Stimulated activated CD8-positive, alpha-beta memory T cell treated with anti-CD3 and anti-CD28 coated beads, Interleukin-12 subunit alpha, Interleukin-12 subunit beta, amount 100 ng/mL, for 1 hour (primary cell): ENCODE results near the gene PC.

ENCODE experiments used
- DNase-seq: peaks from one replicate; pipeline ENCODE4 v3.0.0-alpha.2; 2020; ENCODE audit warnings: low read depth

Gene PC

GRCh38 chr11:66853242-66854229, 104.6 kb downstream of the PC start:
- no peak for DNase-seq

- DNase-seq, result no peak
These were observed 105.5 kb downstream of the PC start for GRCh38 chr11:66852466-66853241.

- no peak for DNase-seq
These were observed 106.3 kb downstream of the PC start for GRCh38 chr11:66851698-66852465.

- DNase-seq, result no peak
These were observed 107.0 kb downstream of the PC start for GRCh38 chr11:66851239-66851596.

- DNase-seq, result no peak
These were observed 107.5 kb downstream of the PC start for GRCh38 chr11:66850588-66851238.

GRCh38 chr11:66850235-66850587, 108.0 kb downstream of the PC start:
- DNase-seq, result no peak

GRCh38 chr11:66849501-66850234, 108.5 kb downstream of the PC start:
- no peak for DNase-seq

- no peak for DNase-seq
These were observed 109.3 kb downstream of the PC start for GRCh38 chr11:66848671-66849500.

- no peak for DNase-seq
These were observed 110.5 kb downstream of the PC start for GRCh38 chr11:66847461-66848232.

GRCh38 chr11:66846671-66847091, 111.5 kb downstream of the PC start:
- no peak for DNase-seq

GRCh38 chr11:66845876-66846212, 112.3 kb downstream of the PC start:
- no peak for DNase-seq

- DNase-seq, result no peak
These were observed 112.9 kb downstream of the PC start for GRCh38 chr11:66845143-66845875.

GRCh38 chr11:66844496-66845142, 113.6 kb downstream of the PC start:
- DNase-seq, result no peak

- no peak for DNase-seq
These were observed 114.2 kb downstream of the PC start for GRCh38 chr11:66843776-66844495.

- DNase-seq, result peak; percentile 83
These were observed 115.0 kb downstream of the PC start, which contains the start of gene RCE1 for GRCh38 chr11:66842896-66843775. Gene RCE1, plus strand, starts transcription at chr11:66843441. Its CDS starts 15 bp downstream, at chr11:66843456.

GRCh38 chr11:66842501-66842895, 115.7 kb downstream of the PC start:
- DNase-seq, result no peak

- DNase-seq, result no peak
These were observed 116.3 kb downstream of the PC start for GRCh38 chr11:66841861-66842260.
